ENCODE results near the gene TOGARAM1. TPM values are rescaled to one million over a fixed set of nuclear protein-coding genes. Genes with fewer than 3 reads are reported as not detected.

Gene TOGARAM1
- polyA plus RNA-seq, 1 of the 3 experiments (the other 2 are of a cell fraction) = 2.1 TPM

DNA sequence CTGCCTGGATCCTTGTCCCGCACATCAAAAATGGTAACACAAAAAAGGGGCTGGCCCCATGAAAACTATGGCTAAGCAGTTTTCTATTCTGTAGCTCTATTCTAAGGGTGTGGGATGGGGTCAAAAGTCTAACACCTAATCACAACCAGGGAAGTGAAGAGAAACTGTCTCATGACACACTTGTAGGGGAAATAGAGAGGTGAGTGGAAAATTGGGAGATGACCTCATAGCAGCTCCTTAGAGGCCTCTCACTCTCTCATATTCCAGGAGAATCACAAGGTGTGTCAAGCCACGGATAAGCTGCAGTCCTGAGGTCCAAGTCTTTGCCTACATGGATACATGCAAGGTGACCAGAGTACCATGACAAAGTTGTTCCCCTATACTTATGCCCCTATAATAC lies 10.9 kb upstream of the TOGARAM1 start:
- H4K20me1 ChIP-seq (ENCODE audit: insufficient read depth) = peaks cover 2% of the 10 kb centered on the region; the same call in 1 of the 2 replicates
- H2AFZ ChIP-seq (ENCODE audit: low read depth) = no peak overlapping the region
- peaks cover under 1% of the 10 kb centered on the region for H3F3A ChIP-seq (replicated peaks; ENCODE audit: insufficient read depth)
- H3K9ac ChIP-seq = no peak overlapping the region
- ChIA-PET POLR2A (no interaction called here), CTCF (no interaction called here)
- no peaks in the 10 kb centered on the region for H3K9me3 ChIP-seq
- H3K27ac ChIP-seq (ENCODE audit: low read depth in 2 of 2, low read length in 1 of 2) = no peak overlapping the region
- H3K79me2 ChIP-seq (ENCODE audit: insufficient read depth) = peaks cover 48% of the 10 kb centered on the region
- H3K4me3 ChIP-seq (ENCODE audit: low read depth in 2 of 2, low read length in 1 of 2) = no peak overlapping the region
- TF ChIP-seq RCOR1 (IDR thresholded peaks at IDR 0.05; ENCODE audit: low read length) (no peak), FOXM1 (IDR thresholded peaks at IDR 0.05; ENCODE audit: low read depth) (no peak), POLR2AphosphoS5 (IDR thresholded peaks at IDR 0.05; ENCODE audit: low read depth, low read length) (no peak), SMC3 (IDR thresholded peaks at IDR 0.05; ENCODE audit: low read depth, low read length) (no peak), EP300 (IDR thresholded peaks at IDR 0.05; ENCODE audit: borderline replicate concordance in 1 of 2, low read depth in 1 of 2, low read length in 1 of 2) (no peak), JUND (IDR thresholded peaks at IDR 0.05) (no peak), USF1 (IDR thresholded peaks at IDR 0.05; ENCODE audit: borderline replicate concordance, low read depth) (no peak), EZH2phosphoT487 (IDR thresholded peaks at IDR 0.05; ENCODE audit: borderline replicate concordance, low read depth) (no peak), NFIC (IDR thresholded peaks at IDR 0.05; ENCODE audit: borderline replicate concordance) (no peak), SIN3A (IDR thresholded peaks at IDR 0.05; ENCODE audit: borderline replicate concordance, low read depth, low read length) (no peak), TAF1 (IDR thresholded peaks at IDR 0.05; ENCODE audit: borderline replicate concordance, low read depth, low read length) (no peak), PBX3 (IDR thresholded peaks at IDR 0.05) (no peak), TEAD4 (IDR thresholded peaks at IDR 0.05; ENCODE audit: borderline replicate concordance, insufficient read depth) (no peak), FOXJ3 (CRISPR knock-in tag; IDR thresholded peaks at IDR 0.05) (no peak), RXRA (IDR thresholded peaks at IDR 0.05; ENCODE audit: borderline replicate concordance, low read depth) (no peak), CTCF (IDR thresholded peaks at IDR 0.05) (no peak), GATA2 (CRISPR knock-in tag; IDR thresholded peaks at IDR 0.05) (no peak)
- TF ChIP-seq, protein P1, sequence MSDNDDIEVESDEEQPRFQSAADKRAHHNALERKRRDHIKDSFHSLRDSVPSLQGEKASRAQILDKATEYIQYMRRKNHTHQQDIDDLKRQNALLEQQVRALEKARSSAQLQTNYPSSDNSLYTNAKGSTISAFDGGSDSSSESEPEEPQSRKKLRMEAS (IDR thresholded peaks at IDR 0.05; ENCODE audit: low read depth) = no peak
- WGBS (ENCODE audit: low lambda C conversion rate) = 90% methylated on average over 2 of the region's 2 CpGs
- no peak overlapping the region for H3K4me2 ChIP-seq
- no peaks in the 10 kb centered on the region for H3K9me2 ChIP-seq
- no peak for DNase-seq
- no peaks in the 10 kb centered on the region for H3K4me1 ChIP-seq (ENCODE audit: control insufficient read depth in 1 of 2, insufficient read depth in 2 of 2, low read depth in 1 of 2, low read length in 1 of 2)
- H3K27me3 ChIP-seq (ENCODE audit: insufficient read depth) = no peaks in the 10 kb centered on the region
- H3K36me3 ChIP-seq (replicated peaks in 1 of 2; ENCODE audit: control insufficient read depth in 1 of 2, insufficient read depth in 2 of 2, low read length in 1 of 2) = no peaks in the 10 kb centered on the region
